ENCODE data around the gene NTRK2.

Gene NTRK2

GRCh38 chr9:84807870-84808390 lies 138.4 kb downstream of the NTRK2 start:
- no peaks in the 10 kb centered on the region for H3K36me3 Mint-ChIP-seq (ENCODE audit: insufficient read depth)
- peaks cover 5% of the 10 kb centered on the region in 2 donors for H3K27me3 Mint-ChIP-seq
- no peak for ATAC-seq (replicated peaks)
- H3K4me3 Mint-ChIP-seq: no peak overlapping the region
- H3K27ac Mint-ChIP-seq: no peak overlapping the region
- H3K4me1 Mint-ChIP-seq (ENCODE audit: low read depth in 2 of 2): no peaks in the 10 kb centered on the region
- no peak for DNase-seq
- H3K9me3 Mint-ChIP-seq: no peaks in the 10 kb centered on the region

- H3K4me3 Mint-ChIP-seq: no peak overlapping the region
- no peaks in the 10 kb centered on the region for H3K4me1 Mint-ChIP-seq (ENCODE audit: low read depth in 2 of 2)
- ATAC-seq (replicated peaks) (no peak), DNase-seq (no peak)
- H3K27ac Mint-ChIP-seq: no peak overlapping the region
- peaks cover 5 to 6% of the 10 kb centered on the region in 2 donors for H3K27me3 Mint-ChIP-seq
- H3K9me3 Mint-ChIP-seq: no peaks in the 10 kb centered on the region
- H3K36me3 Mint-ChIP-seq (ENCODE audit: insufficient read depth): no peaks in the 10 kb centered on the region
These were observed 138.9 kb downstream of the NTRK2 start for GRCh38 chr9:84808416-84808815.

GRCh38 chr9:84811072-84811750 lies 141.7 kb downstream of the NTRK2 start:
- Mint-ChIP-seq H3K27ac (no peak overlapping the region), H3K36me3 (ENCODE audit: insufficient read depth) (no peaks in the 10 kb centered on the region), H3K9me3 (no peaks in the 10 kb centered on the region), H3K27me3 (peaks cover 5 to 11% of the 10 kb centered on the region in 2 donors), H3K4me3 (no peak overlapping the region), H3K4me1 (ENCODE audit: low read depth in 2 of 2) (no peaks in the 10 kb centered on the region)
- ATAC-seq (replicated peaks): no peak
- no peak for DNase-seq

- Mint-ChIP-seq H3K4me3 (no peak overlapping the region), H3K36me3 (ENCODE audit: insufficient read depth) (no peaks in the 10 kb centered on the region), H3K27me3 (peaks cover 5 to 11% of the 10 kb centered on the region in 2 donors), H3K9me3 (no peaks in the 10 kb centered on the region), H3K27ac (no peak overlapping the region), H3K4me1 (ENCODE audit: low read depth in 2 of 2) (no peaks in the 10 kb centered on the region)
- DNase-seq: no peak
- no peak for ATAC-seq (replicated peaks)
These were observed 142.2 kb downstream of the NTRK2 start for GRCh38 chr9:84811751-84812074.

- ATAC-seq (replicated peaks): no peak
- Mint-ChIP-seq H3K36me3 (ENCODE audit: insufficient read depth) (no peaks in the 10 kb centered on the region), H3K4me1 (ENCODE audit: low read depth in 2 of 2) (no peaks in the 10 kb centered on the region)
These were observed 142.8 kb downstream of the NTRK2 start for GRCh38 chr9:84812355-84812754.

GRCh38 chr9:84812847-84813246 lies 143.3 kb downstream of the NTRK2 start:
- Mint-ChIP-seq H3K4me3 (no peak overlapping the region), H3K27me3 (peaks cover 5 to 11% of the 10 kb centered on the region in 2 donors), H3K36me3 (ENCODE audit: insufficient read depth) (no peaks in the 10 kb centered on the region), H3K27ac (no peak overlapping the region), H3K4me1 (ENCODE audit: low read depth in 2 of 2) (no peaks in the 10 kb centered on the region), H3K9me3 (no peaks in the 10 kb centered on the region)
- ATAC-seq (replicated peaks): no peak
- DNase-seq: no peak

More at GRCh38 chr9:84812355-84812754, 142.8 kb downstream of the NTRK2 start:
- H3K4me3 Mint-ChIP-seq: no peak overlapping the region
- peaks cover 5 to 11% of the 10 kb centered on the region in 2 donors for H3K27me3 Mint-ChIP-seq
- H3K27ac Mint-ChIP-seq: no peak overlapping the region
- no peak for DNase-seq
- H3K9me3 Mint-ChIP-seq: no peaks in the 10 kb centered on the region

- peaks cover 2% of the 10 kb centered on the region for H3K36me3 Mint-ChIP-seq (ENCODE audit: insufficient read depth)
- H3K9me3 Mint-ChIP-seq: no peaks in the 10 kb centered on the region
- H3K27me3 Mint-ChIP-seq: peaks cover 5 to 6% of the 10 kb centered on the region in 2 donors
- no peak overlapping the region for H3K4me3 Mint-ChIP-seq
- no peaks in the 10 kb centered on the region for H3K4me1 Mint-ChIP-seq (ENCODE audit: low read depth in 2 of 2)
- H3K27ac Mint-ChIP-seq: no peak overlapping the region
- ATAC-seq (replicated peaks) (no peak), DNase-seq (no peak)
These were observed 146.0 kb downstream of the NTRK2 start for GRCh38 chr9:84815554-84815953.

GRCh38 chr9:84817038-84817437 lies 147.5 kb downstream of the NTRK2 start:
- DNase-seq (no peak), ATAC-seq (replicated peaks) (no peak)
- Mint-ChIP-seq H3K4me1 (ENCODE audit: low read depth in 2 of 2) (no peaks in the 10 kb centered on the region), H3K4me3 (no peak overlapping the region), H3K27ac (no peak overlapping the region), H3K27me3 (peaks cover 5 to 6% of the 10 kb centered on the region in 2 donors), H3K9me3 (no peaks in the 10 kb centered on the region), H3K36me3 (ENCODE audit: insufficient read depth) (peaks cover 2% of the 10 kb centered on the region)

- H3K27ac Mint-ChIP-seq: no peak overlapping the region
- no peak for DNase-seq
- H3K4me3 Mint-ChIP-seq: no peak overlapping the region
- peaks cover 8 to 11% of the 10 kb centered on the region in 2 donors for H3K27me3 Mint-ChIP-seq
- H3K9me3 Mint-ChIP-seq: no peaks in the 10 kb centered on the region
- no peaks in the 10 kb centered on the region for H3K4me1 Mint-ChIP-seq (ENCODE audit: low read depth in 2 of 2)
- no peak for ATAC-seq (replicated peaks)
- H3K36me3 Mint-ChIP-seq (ENCODE audit: insufficient read depth): peaks cover 2% of the 10 kb centered on the region
These were observed 149.3 kb downstream of the NTRK2 start for GRCh38 chr9:84818791-84819190.

- no peaks in the 10 kb centered on the region for H3K4me1 Mint-ChIP-seq (ENCODE audit: low read depth in 2 of 2)
- no peaks in the 10 kb centered on the region for H3K9me3 Mint-ChIP-seq
- no peak overlapping the region for H3K4me3 Mint-ChIP-seq
- peaks cover 12 to 13% of the 10 kb centered on the region in 2 donors for H3K27me3 Mint-ChIP-seq
- DNase-seq (no peak), ATAC-seq (replicated peaks) (no peak)
- H3K27ac Mint-ChIP-seq: no peak overlapping the region
- H3K36me3 Mint-ChIP-seq (ENCODE audit: insufficient read depth): peaks cover 2% of the 10 kb centered on the region
These were observed 150.0 kb downstream of the NTRK2 start for GRCh38 chr9:84819491-84819991.

- Mint-ChIP-seq H3K36me3 (ENCODE audit: insufficient read depth) (peaks cover 2% of the 10 kb centered on the region), H3K4me3 (no peak overlapping the region), H3K27ac (no peak overlapping the region), H3K9me3 (no peaks in the 10 kb centered on the region), H3K4me1 (ENCODE audit: low read depth in 2 of 2) (no peaks in the 10 kb centered on the region), H3K27me3 (peaks cover 23 to 27% of the 10 kb centered on the region in 2 donors)
- ATAC-seq (replicated peaks) (no peak), DNase-seq (no peak)
These were observed 151.9 kb downstream of the NTRK2 start for GRCh38 chr9:84821431-84821830.

GRCh38 chr9:84822589-84823233 lies 153.2 kb downstream of the NTRK2 start:
- no peak for DNase-seq
- Mint-ChIP-seq H3K4me3 (no peak overlapping the region), H3K27ac (no peak overlapping the region), H3K27me3 (peaks cover 23 to 27% of the 10 kb centered on the region in 2 donors), H3K36me3 (ENCODE audit: insufficient read depth) (peaks cover 2% of the 10 kb centered on the region), H3K9me3 (no peaks in the 10 kb centered on the region), H3K4me1 (ENCODE audit: low read depth in 2 of 2) (no peaks in the 10 kb centered on the region)
- ATAC-seq (replicated peaks): no peak

GRCh38 chr9:84823421-84824271 lies 154.1 kb downstream of the NTRK2 start:
- no peak for ATAC-seq (replicated peaks)
- Mint-ChIP-seq H3K9me3 (no peaks in the 10 kb centered on the region), H3K4me1 (ENCODE audit: low read depth in 2 of 2) (no peaks in the 10 kb centered on the region)

More at GRCh38 chr9:84823421-84824271, 154.1 kb downstream of the NTRK2 start:
- Mint-ChIP-seq H3K4me3 (no peak overlapping the region), H3K27ac (no peak overlapping the region), H3K36me3 (ENCODE audit: insufficient read depth) (peaks cover 2% of the 10 kb centered on the region), H3K27me3 (peaks cover 23 to 27% of the 10 kb centered on the region in 2 donors)
- DNase-seq: no peak
